ENCODE data around the gene NLRX1. TPM values are rescaled to one million over a fixed set of nuclear protein-coding genes. Genes with fewer than 3 reads are reported as not detected.

NLRX1 gene
- total and polyA plus RNA-seq, 10 of the 15 experiments (the other 5 are each of a cell fraction or from before 2014, with no cell fraction given): 0.85 to 18.5 (median 10.0) TPM

DNA sequence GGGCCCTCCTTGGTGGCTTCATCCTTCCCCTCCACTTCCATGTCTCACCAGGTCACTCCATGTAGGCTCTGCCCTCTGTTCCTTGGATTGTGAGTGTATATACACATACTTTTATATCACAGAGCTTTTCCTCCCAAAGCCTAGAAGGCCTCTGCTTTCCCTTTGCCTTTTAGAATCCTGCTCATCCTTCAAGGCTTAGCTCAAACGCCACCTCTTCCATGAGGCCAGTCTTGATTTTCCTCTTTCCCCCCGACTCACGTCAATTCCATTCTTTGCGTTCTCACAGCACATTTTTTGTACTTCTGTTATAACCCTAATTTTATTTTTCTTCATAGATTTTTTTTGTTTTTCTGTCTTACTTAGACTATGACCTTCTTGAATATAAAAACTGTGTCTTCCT, 15.9 kb upstream of the NLRX1 start:
- Histone ChIP-seq H3K4me1 (ENCODE audit: control insufficient read depth, insufficient read depth, low read length) (no peaks in the 10 kb centered on the region), H3K4me2 (ENCODE audit: control insufficient read depth, insufficient read depth) (no peak overlapping the region), H3K27me3 (replicated peaks in 1 of 2; ENCODE audit: control insufficient read depth in 2 of 2, insufficient read depth in 2 of 2, low read length in 1 of 2) (peaks cover 12 to 17% of the 10 kb centered on the region in 2 experiments; a peak in 3 of 4 replicates), H4K20me1 (ENCODE audit: control insufficient read depth, insufficient read depth) (no peaks in the 10 kb centered on the region), H3K9me3 (replicated peaks; ENCODE audit: control insufficient read depth, insufficient read depth, low read length) (no peaks in the 10 kb centered on the region), H3K36me3 (ENCODE audit: control insufficient read depth in 2 of 2, insufficient read depth in 2 of 2, low read length in 1 of 2) (no peaks in the 10 kb centered on the region), H2AFZ (ENCODE audit: control insufficient read depth, low read depth, low read length) (no peak overlapping the region), H3K79me2 (ENCODE audit: control insufficient read depth, insufficient read depth, low read length) (no peaks in the 10 kb centered on the region), H3K4me3 (no peak overlapping the region), H3K9ac (ENCODE audit: control insufficient read depth, insufficient read depth, low read length) (no peak overlapping the region), H3K27ac (ENCODE audit: control insufficient read depth, insufficient read depth) (no peak overlapping the region)
- WGBS (ENCODE audit: insufficient coverage, insufficient replicate concordance, low lambda C conversion rate, missing lambda C conversion rate): 36% methylated on average over 4 of the region's 4 CpGs
- RAD21 ChIA-PET (ENCODE audit: unreplicated experiment): no interaction called here
- intact Hi-C loops (cut with micrococcal nuclease; ENCODE audit: unreplicated experiment) (no loop called here), in situ Hi-C loops (cut with MboI) (no loop called here)
- TF ChIP-seq, protein P1, sequence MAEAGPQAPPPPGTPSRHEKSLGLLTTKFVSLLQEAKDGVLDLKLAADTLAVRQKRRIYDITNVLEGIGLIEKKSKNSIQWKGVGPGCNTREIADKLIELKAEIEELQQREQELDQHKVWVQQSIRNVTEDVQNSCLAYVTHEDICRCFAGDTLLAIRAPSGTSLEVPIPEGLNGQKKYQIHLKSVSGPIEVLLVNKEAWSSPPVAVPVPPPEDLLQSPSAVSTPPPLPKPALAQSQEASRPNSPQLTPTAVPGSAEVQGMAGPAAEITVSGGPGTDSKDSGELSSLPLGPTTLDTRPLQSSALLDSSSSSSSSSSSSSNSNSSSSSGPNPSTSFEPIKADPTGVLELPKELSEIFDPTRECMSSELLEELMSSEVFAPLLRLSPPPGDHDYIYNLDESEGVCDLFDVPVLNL (IDR thresholded peaks at IDR 0.05; ENCODE audit: low read depth, low read length): no peak
- TF ChIP-seq, protein P2, sequence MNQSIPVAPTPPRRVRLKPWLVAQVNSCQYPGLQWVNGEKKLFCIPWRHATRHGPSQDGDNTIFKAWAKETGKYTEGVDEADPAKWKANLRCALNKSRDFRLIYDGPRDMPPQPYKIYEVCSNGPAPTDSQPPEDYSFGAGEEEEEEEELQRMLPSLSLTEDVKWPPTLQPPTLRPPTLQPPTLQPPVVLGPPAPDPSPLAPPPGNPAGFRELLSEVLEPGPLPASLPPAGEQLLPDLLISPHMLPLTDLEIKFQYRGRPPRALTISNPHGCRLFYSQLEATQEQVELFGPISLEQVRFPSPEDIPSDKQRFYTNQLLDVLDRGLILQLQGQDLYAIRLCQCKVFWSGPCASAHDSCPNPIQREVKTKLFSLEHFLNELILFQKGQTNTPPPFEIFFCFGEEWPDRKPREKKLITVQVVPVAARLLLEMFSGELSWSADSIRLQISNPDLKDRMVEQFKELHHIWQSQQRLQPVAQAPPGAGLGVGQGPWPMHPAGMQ (IDR thresholded peaks at IDR 0.05; ENCODE audit: borderline replicate concordance): no peak
- TF ChIP-seq KDM1A (IDR thresholded peaks at IDR 0.05; ENCODE audit: borderline replicate concordance): no peak
- no TSS peak for BruUV-seq (replicated peaks)
- no peak for FAIRE-seq
- POLR2A ChIA-PET: no interaction called here
- CTCF ChIA-PET: interaction anchor here (1.1 to 2.5 kb wide), 6 partner anchors 11 to 172 kb away, joined by 3 to 5 read pairs (median 4); partner anchors contain the start of genes HMBS and NLRX1
- SMC1A ChIA-PET (ENCODE audit: uncharacterized antibody, unreplicated experiment): interaction anchor here (1.0 to 2.0 kb wide), 4 partner anchors 9 to 175 kb away, joined by 3 to 5 read pairs (median 4); partner anchors contain the start of gene HINFP
- no peak for DNase-seq (ENCODE audit: low read depth, low spot score)
- ATAC-seq: no peak

Data from GM12878 (cell line).